Muscle of leg (tissue), 11 donors: ENCODE results near the gene ZC3H15. TPM values are rescaled to one million over a fixed set of nuclear protein-coding genes. Genes with fewer than 3 reads are reported as not detected.

ENCODE experiments used
- DNase-seq: peaks from one replicate; pipeline ENCODE4 v3.0.0; 2013
- H3K27ac ChIP-seq: one replicate; pipeline ENCODE4 v1.5.1; 2013; ENCODE audit warnings: mild to moderate bottlenecking, low read length, control low read depth
- H3K27me3 ChIP-seq: one replicate; pipeline ENCODE4 v1.6.1; 2013; ENCODE audit warnings: low read length; ENCODE audit not compliant: control insufficient read depth, insufficient read depth
- H3K36me3 ChIP-seq: one replicate; pipeline ENCODE4 v1.6.1; 2013; ENCODE audit warnings: low read length; ENCODE audit not compliant: control insufficient read depth, insufficient read depth
- H3K4me1 ChIP-seq: one replicate; pipeline ENCODE4 v1.6.1; 2013; ENCODE audit warnings: low read length; ENCODE audit not compliant: control insufficient read depth, insufficient read depth
- H3K4me3 ChIP-seq: one replicate; pipeline ENCODE4 v1.5.1; 2013; ENCODE audit warnings: low read length, control low read depth
- H3K9me3 ChIP-seq: replicated peaks from 2 replicates; pipeline ENCODE4 v1.6.1; 2013; ENCODE audit warnings: low read depth, low read length; ENCODE audit not compliant: control insufficient read depth
- WGBS: methylation state at CpG from one replicate; pipeline ENCODE4 v1.1.5; 2013; ENCODE audit warnings: missing lambda C conversion rate; ENCODE audit not compliant: insufficient coverage; 5-methylcytosine and 5-hydroxymethylcytosine counted together
- polyA plus RNA-seq, 8 donors: library from polyadenylated mRNA; unstranded; fragments of 120-200 nt; gene quantifications; one replicate each; pipeline versions ENCODE4 v1.2.1 to v1.2.3, GENCODE V29; 2013; ENCODE audit warnings: inconsistent platforms in 1 of 8, low replicate concordance in 1 of 8; ENCODE audit not compliant: insufficient read length in 8 of 8, insufficient read depth in 1 of 8
- total RNA-seq: library from RNA; stranded (reverse); fragments of 120-200 nt; gene quantifications from one replicate; pipeline ENCODE4 v1.2.4, GENCODE V29; 2013

ZC3H15 gene
- total and polyA plus RNA-seq, 9 donors, result 54.8 to 80.6 (median 72.4) TPM

- peak overlapping the region; percentile 91 for H3K4me3 ChIP-seq
- H3K27me3 ChIP-seq, result no peaks in the 10 kb centered on the region
- H3K4me1 ChIP-seq, result no peaks in the 10 kb centered on the region
- H3K27ac ChIP-seq, result peak overlapping the region; percentile 96
- H3K36me3 ChIP-seq, result no peaks in the 10 kb centered on the region
- WGBS, result 0% methylated on average over 18 of the region's 31 CpGs
- no peaks in the 10 kb centered on the region for H3K9me3 ChIP-seq
- DNase-seq, result peak; percentile 52
Observed at GRCh38 chr2:186486651-186487647, 889 bp downstream of the ZC3H15 start.

- H3K27ac ChIP-seq, result no peak overlapping the region
- H3K27me3 ChIP-seq, result no peaks in the 10 kb centered on the region
- no peaks in the 10 kb centered on the region for H3K4me1 ChIP-seq
- no peak for DNase-seq
- no CpG with 5 or more reads among the region's 2 CpGs for WGBS
- H3K9me3 ChIP-seq, result no peaks in the 10 kb centered on the region
- H3K4me3 ChIP-seq, result no peak overlapping the region
- H3K36me3 ChIP-seq, result peaks cover 12% of the 10 kb centered on the region
Observed at GRCh38 chr2:186493564-186494085, 7.6 kb downstream of the ZC3H15 start.

GRCh38 chr2:186496401-186496800 is 10.3 kb downstream of the ZC3H15 start:
- no peaks in the 10 kb centered on the region for H3K4me1 ChIP-seq

DNA sequence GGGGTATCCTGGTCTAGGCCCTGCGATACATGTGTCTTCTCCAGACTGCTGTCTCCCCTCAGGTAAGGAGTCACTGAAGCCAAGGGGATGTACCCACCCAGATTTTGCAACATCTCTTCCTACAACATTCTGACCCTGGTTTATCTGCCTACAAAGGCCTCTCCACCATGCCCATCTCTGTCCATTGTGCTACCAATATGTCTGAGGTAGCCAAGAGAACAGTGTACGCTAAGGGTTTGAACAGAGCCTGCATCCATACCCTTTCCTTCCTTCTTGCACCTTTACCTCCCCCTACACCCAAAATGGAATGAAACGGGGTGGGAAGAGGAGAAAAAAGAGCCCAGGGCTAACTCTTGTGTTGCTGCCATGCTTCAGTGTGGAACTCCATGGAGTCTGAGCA is 11.9 kb downstream of the ZC3H15 start:
- Histone ChIP-seq H3K27me3 (no peaks in the 10 kb centered on the region), H3K36me3 (peaks cover 24% of the 10 kb centered on the region), H3K4me3 (no peak overlapping the region), H3K27ac (no peak overlapping the region), H3K4me1 (no peaks in the 10 kb centered on the region), H3K9me3 (no peaks in the 10 kb centered on the region)
- DNase-seq, result no peak
- 100% methylated on average over 1 of the region's 3 CpGs for WGBS

More at GRCh38 chr2:186496401-186496800, 10.3 kb downstream of the ZC3H15 start:
- 86% methylated on average over 5 of the region's 7 CpGs for WGBS
- Histone ChIP-seq H3K36me3 (peaks cover 20% of the 10 kb centered on the region), H3K9me3 (no peaks in the 10 kb centered on the region), H3K27me3 (no peaks in the 10 kb centered on the region), H3K4me3 (no peak overlapping the region), H3K27ac (no peak overlapping the region)
- DNase-seq, result no peak

- 0% methylated on average over 1 of the region's 1 CpG for WGBS
- Histone ChIP-seq H3K9me3 (no peaks in the 10 kb centered on the region), H3K4me1 (no peaks in the 10 kb centered on the region), H3K4me3 (no peak overlapping the region), H3K27me3 (no peaks in the 10 kb centered on the region), H3K36me3 (peaks cover 20% of the 10 kb centered on the region), H3K27ac (no peak overlapping the region)
- DNase-seq, result no peak
Observed at GRCh38 chr2:186498834-186499233, 12.8 kb downstream of the ZC3H15 start.

DNA sequence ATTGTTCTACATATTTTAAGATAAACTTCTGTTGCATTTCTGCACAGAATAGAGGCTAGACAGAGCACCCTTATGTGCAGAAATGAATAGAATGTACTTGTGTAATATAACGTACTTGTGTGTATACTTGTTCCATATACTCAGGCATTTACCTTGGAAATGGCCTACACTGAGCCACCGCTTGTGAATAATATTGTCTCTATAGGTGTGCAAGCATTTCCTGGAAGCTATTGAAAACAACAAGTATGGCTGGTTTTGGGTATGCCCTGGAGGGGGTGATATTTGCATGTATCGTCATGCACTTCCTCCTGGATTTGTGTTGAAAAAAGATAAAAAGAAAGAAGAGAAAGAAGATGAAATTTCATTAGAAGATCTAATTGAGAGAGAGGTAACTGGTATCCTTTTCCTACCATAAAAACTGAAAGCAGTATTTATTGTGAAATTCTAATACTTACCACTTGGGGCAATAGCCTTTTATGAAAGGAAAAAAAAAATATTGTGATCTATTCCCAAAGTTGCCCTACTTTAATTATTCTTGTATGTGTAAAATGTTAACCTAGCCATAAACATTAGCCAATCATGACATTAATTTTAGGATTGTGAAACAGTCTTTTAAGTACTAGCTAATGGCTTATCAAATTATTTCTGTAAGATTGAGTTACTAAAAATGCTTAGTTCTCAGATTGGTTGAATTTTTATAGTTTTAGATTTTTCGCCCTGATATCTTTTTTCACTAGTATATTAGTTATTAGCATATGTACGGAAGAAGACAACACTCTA is 18.0 kb downstream of the ZC3H15 start:
- no peak overlapping the region for H3K27ac ChIP-seq
- peaks cover 28% of the 10 kb centered on the region for H3K36me3 ChIP-seq
- DNase-seq, result peak; percentile 41
- no peak overlapping the region for H3K4me3 ChIP-seq
- H3K9me3 ChIP-seq, result no peaks in the 10 kb centered on the region
- WGBS, result no CpG with 5 or more reads among the region's 5 CpGs
- no peaks in the 10 kb centered on the region for H3K4me1 ChIP-seq
- no peaks in the 10 kb centered on the region for H3K27me3 ChIP-seq

DNA sequence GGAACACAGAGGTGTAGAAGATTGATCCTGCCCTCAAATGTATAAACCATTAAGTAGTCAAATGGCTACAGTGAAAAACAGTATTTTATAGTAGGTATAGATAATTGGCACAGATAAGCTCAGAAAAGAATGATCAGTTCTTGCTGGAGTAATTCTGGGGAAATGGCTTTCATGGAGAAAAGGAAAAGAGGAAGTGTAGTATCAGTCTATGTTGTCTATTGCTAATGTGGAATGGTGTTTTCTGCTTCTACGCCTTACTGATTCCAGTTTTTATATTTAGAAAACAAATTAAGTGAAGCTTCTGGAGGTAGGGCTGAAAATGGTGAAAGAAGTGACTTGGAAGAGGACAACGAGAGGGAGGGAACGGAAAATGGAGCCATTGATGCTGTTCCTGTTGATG is 22.2 kb downstream of the ZC3H15 start:
- WGBS, result 100% methylated on average over 2 of the region's 3 CpGs
- Histone ChIP-seq H3K27ac (no peak overlapping the region), H3K36me3 (peaks cover 19% of the 10 kb centered on the region), H3K4me1 (no peaks in the 10 kb centered on the region), H3K9me3 (no peaks in the 10 kb centered on the region), H3K27me3 (no peaks in the 10 kb centered on the region), H3K4me3 (no peak overlapping the region)
- DNase-seq, result no peak

DNA sequence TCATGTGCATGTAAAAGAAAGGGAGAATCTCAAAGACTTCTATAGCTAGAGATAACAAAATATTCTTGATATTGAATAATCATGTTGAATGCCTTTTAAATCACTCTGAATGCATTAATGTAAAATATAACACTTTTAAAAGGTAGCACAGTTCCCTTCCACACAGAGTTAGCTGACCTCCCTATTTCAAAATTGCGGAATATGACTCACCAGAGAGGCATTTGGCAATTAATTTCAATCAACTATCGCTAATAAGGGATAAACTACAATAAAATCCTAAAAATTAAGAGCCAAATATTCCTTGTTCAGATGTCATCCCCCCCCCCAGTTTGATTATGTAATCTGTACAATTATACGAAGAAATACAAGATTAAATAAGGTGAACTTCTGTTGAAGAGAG is 29.3 kb downstream of the ZC3H15 start:
- Histone ChIP-seq H3K27ac (no peak overlapping the region), H3K36me3 (peaks cover 7% of the 10 kb centered on the region), H3K9me3 (no peaks in the 10 kb centered on the region), H3K4me3 (no peak overlapping the region), H3K4me1 (no peaks in the 10 kb centered on the region), H3K27me3 (no peaks in the 10 kb centered on the region)
- DNase-seq, result no peak
- no CpG with 5 or more reads among the region's 3 CpGs for WGBS

DNA sequence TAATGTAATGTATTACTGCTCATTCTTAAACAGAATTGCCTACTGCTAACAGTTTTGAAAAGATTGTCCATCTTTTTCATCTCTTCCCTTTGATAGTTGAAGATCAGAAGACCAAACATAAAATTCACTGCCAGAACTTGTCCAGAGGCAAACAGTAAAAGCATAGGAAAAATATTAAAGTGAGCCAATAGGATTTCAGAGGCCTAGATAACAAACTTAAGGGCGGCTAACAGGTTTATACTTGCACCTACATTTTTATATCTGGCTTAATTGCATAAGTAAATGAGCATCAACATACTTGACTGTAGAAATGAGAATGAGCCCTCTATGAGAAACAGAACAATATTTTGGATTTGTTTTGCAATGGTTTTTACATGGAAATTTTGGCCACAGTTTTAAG is 30.3 kb downstream of the ZC3H15 start:
- no CpG with 5 or more reads among the region's 1 CpG for WGBS

DNA sequence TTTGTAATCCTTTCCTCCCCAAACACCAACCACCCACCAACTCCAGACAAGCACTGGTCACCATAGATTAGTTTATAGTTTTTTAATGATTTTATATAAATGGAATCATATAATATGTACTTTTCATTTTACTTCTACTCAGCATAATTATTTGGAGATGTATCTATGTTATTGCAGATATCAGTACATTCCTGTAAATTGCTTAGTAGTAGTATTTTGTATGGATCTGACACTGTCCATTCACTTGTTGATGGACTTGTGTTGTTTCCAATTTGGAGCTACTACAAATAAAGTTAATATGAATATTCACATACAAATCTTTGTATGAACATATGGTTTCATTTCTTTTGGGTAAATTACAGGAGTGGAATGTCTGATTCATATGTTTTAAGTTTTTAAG is 31.0 kb downstream of the ZC3H15 start:
- DNase-seq, result no peak
- Histone ChIP-seq H3K4me1 (no peaks in the 10 kb centered on the region), H3K9me3 (no peaks in the 10 kb centered on the region), H3K27me3 (no peaks in the 10 kb centered on the region), H3K4me3 (no peak overlapping the region), H3K36me3 (peaks cover 14% of the 10 kb centered on the region), H3K27ac (no peak overlapping the region)

More for the DNA sequence above, 30.3 kb downstream of the ZC3H15 start:
- Histone ChIP-seq H3K9me3 (no peaks in the 10 kb centered on the region), H3K36me3 (peaks cover 14% of the 10 kb centered on the region), H3K27ac (no peak overlapping the region), H3K27me3 (no peaks in the 10 kb centered on the region), H3K4me1 (no peaks in the 10 kb centered on the region), H3K4me3 (no peak overlapping the region)
- DNase-seq, result no peak
